IMR-90 (cell line): ENCODE data around the gene RANBP9. TPM values are rescaled to one million over a fixed set of nuclear protein-coding genes. Genes with fewer than 3 reads are reported as not detected.

Experiments used
- ATAC-seq: fragments of 200-7000 bp; cut with Tn5 transposase; 2 replicates; pipeline ENCODE4 v1.9.1; 2020; ENCODE audit warnings: low read depth, mild to moderate bottlenecking, moderate library complexity
- BruUV-seq: library from RNA; stranded (reverse); fragments of 400-500 nt; replicated peaks from 2 replicates; lab custom pipeline; 2021; lab: Mats Ljungman, UMichigan
- CTCF ChIA-PET: fragments of 300-600 bp; formaldehyde crosslinking; extraction: SDS; loops from one replicate; lab custom pipeline; 2021; ENCODE audit warnings: antibody characterized with exemption; lab: Yijun Ruan, JAX
- POLR2A ChIA-PET: fragments of 300-600 bp; sonication (Branson Sonifier 250); formaldehyde crosslinking; loops from one replicate; lab custom pipeline; 2022; ENCODE audit warnings: antibody characterized with exemption; ENCODE audit not compliant: unreplicated experiment; lab: Charles Lee
- DNase-seq: peaks from one replicate; pipeline ENCODE4 v3.0.0; 2013
- H2AFZ ChIP-seq: replicated peaks from 2 replicates; pipeline ENCODE3; 2013; ENCODE audit warnings: low read length, mild to moderate bottlenecking; ENCODE audit not compliant: poor library complexity
- H2AK5ac ChIP-seq: 2 replicates; pipeline ENCODE4 v1.6.1; 2013; ENCODE audit warnings: low read depth, low read length, inconsistent platforms
- H2AK9ac ChIP-seq: replicated peaks from 2 replicates; pipeline ENCODE3; 2013; ENCODE audit warnings: mild to moderate bottlenecking, low read depth, low read length, moderate library complexity; ENCODE audit not compliant: poor library complexity
- H2BK120ac ChIP-seq: 2 replicates; pipeline ENCODE4 v1.6.1; 2013; ENCODE audit warnings: low read depth, low read length, inconsistent platforms
- H2BK15ac ChIP-seq: 3 replicates; pipeline ENCODE4 v1.6.1; 2013; ENCODE audit warnings: low read depth, low read length, inconsistent platforms
- H2BK20ac ChIP-seq: 2 replicates; pipeline ENCODE4 v1.6.1; 2013; ENCODE audit warnings: low read depth, mild to moderate bottlenecking, inconsistent platforms, low read length, moderate library complexity
- H2BK5ac ChIP-seq: 2 replicates; pipeline ENCODE4 v1.6.1; 2013; ENCODE audit warnings: mild to moderate bottlenecking, low read depth, low read length, inconsistent platforms; ENCODE audit not compliant: poor library complexity, severe bottlenecking
- H3K14ac ChIP-seq: replicated peaks from 2 replicates; pipeline ENCODE4 v1.6.1; 2013; ENCODE audit warnings: low read depth, low read length, inconsistent platforms
- H3K18ac ChIP-seq: 2 replicates; pipeline ENCODE4 v1.6.1; 2013; ENCODE audit warnings: low read depth, low read length, control low read depth
- H3K23ac ChIP-seq: 2 replicates; pipeline ENCODE4 v1.6.1; 2013; ENCODE audit warnings: low read depth, low read length, inconsistent platforms
- H3K27ac ChIP-seq: 2 replicates; pipeline ENCODE4 v1.5.1; 2013; ENCODE audit warnings: mild to moderate bottlenecking, control low read depth, low read length; ENCODE audit not compliant: insufficient read depth
- H3K27me3 ChIP-seq: 2 replicates; pipeline ENCODE4 v1.6.1; 2013; ENCODE audit warnings: low read length; ENCODE audit not compliant: control insufficient read depth, insufficient read depth
- H3K36me3 ChIP-seq: 2 replicates; pipeline ENCODE4 v1.6.1; 2013; ENCODE audit warnings: low read length, mixed read lengths; ENCODE audit not compliant: control insufficient read depth, insufficient read depth
- H3K4ac ChIP-seq: 2 replicates; pipeline ENCODE4 v1.6.1; 2013; ENCODE audit warnings: low read depth, low read length, inconsistent platforms
- H3K4me1 ChIP-seq: 2 replicates; pipeline ENCODE4 v1.6.1; 2013; ENCODE audit warnings: low read length, mixed read lengths; ENCODE audit not compliant: control insufficient read depth, insufficient read depth
- H3K4me2 ChIP-seq: 2 replicates; pipeline ENCODE4 v1.6.1; 2013; ENCODE audit warnings: low read depth, mild to moderate bottlenecking, control low read depth, low read length, moderate library complexity
- H3K4me3 ChIP-seq: 2 replicates; pipeline ENCODE4 v1.5.1; 2013; ENCODE audit warnings: low read depth, mild to moderate bottlenecking, control low read depth, low read length, moderate library complexity; ENCODE audit not compliant: insufficient read depth
- H3K56ac ChIP-seq: 2 replicates; pipeline ENCODE4 v1.6.1; 2013; ENCODE audit warnings: low read length, inconsistent platforms; ENCODE audit not compliant: insufficient read depth; ENCODE audit errors: extremely low read depth
- H3K79me1 ChIP-seq, 2 experiments: 2 replicates each; pipeline ENCODE4 v1.6.1; 2013; ENCODE audit warnings: low read length in 2 of 2, inconsistent platforms in 1 of 2, low read depth in 1 of 2
- H3K9ac ChIP-seq: 2 replicates; pipeline ENCODE4 v1.6.1; 2013; ENCODE audit warnings: low read depth, low read length, control low read depth
- H3K9me1 ChIP-seq: 2 replicates; pipeline ENCODE4 v1.6.1; 2013; ENCODE audit warnings: low read length, inconsistent platforms; ENCODE audit not compliant: insufficient read depth
- H3K9me3 ChIP-seq: 2 replicates; pipeline ENCODE4 v1.6.1; 2013; ENCODE audit warnings: low read length; ENCODE audit not compliant: control insufficient read depth, insufficient read depth
- H4K20me1 ChIP-seq: 2 replicates; pipeline ENCODE4 v1.6.1; 2013; ENCODE audit warnings: low read length, inconsistent platforms; ENCODE audit not compliant: insufficient read depth
- H4K5ac ChIP-seq: 2 replicates; pipeline ENCODE4 v1.6.1; 2013; ENCODE audit warnings: mild to moderate bottlenecking, low read depth, low read length, control low read depth
- H4K8ac ChIP-seq, 2 experiments: 2 replicates each; pipeline ENCODE4 v1.6.1; 2013; ENCODE audit warnings: low read depth in 2 of 2, low read length in 2 of 2, control low read depth in 1 of 2, inconsistent platforms in 1 of 2
- H4K91ac ChIP-seq: 2 replicates; pipeline ENCODE4 v1.6.1; 2013; ENCODE audit warnings: low read depth, low read length, inconsistent platforms; ENCODE audit not compliant: insufficient read depth
- CTCF ChIP-seq: conservative IDR thresholded peaks from 2 replicates; pipeline ENCODE4 v1.5.1; 2012; ENCODE audit warnings: mild to moderate bottlenecking, low read depth, low read length, improper control_type of control experiment
- MAZ ChIP-seq: IDR thresholded peaks from 2 replicates; pipeline ENCODE4 v1.6.1; 2012; ENCODE audit warnings: low read depth, mild to moderate bottlenecking, low read length, improper control_type of control experiment, moderate library complexity, borderline replicate concordance
- WGBS, 2 experiments: methylation state at CpG; one replicate each; pipeline versions ENCODE4 v1.1.5 to v1.1.7; 2013; ENCODE audit warnings: missing lambda C conversion rate in 2 of 2; ENCODE audit not compliant: insufficient read length in 1 of 2; ENCODE audit errors: extremely low coverage in 2 of 2; 5-methylcytosine and 5-hydroxymethylcytosine counted together
- dilution Hi-C: fragments of 300-500 bp; cut with HindIII; formaldehyde crosslinking; loops from one replicate; pipeline ENCODE4 v1.14.3; 2018; ENCODE audit warnings: low sequenced_read_pairs; ENCODE audit not compliant: unreplicated experiment
- in situ Hi-C: fragments of 300-500 bp; cut with MboI; formaldehyde crosslinking; loops from 3 replicates; pipeline ENCODE4 v1.14.3; 2019; ENCODE audit warnings: low sequenced_read_pairs, inconsistent platforms, mixed read lengths
- intact Hi-C: fragments of 100-400 bp; cut with micrococcal nuclease; formaldehyde crosslinking; loops from 2 replicates; pipeline ENCODE4 v1.10.0; 2022
- polyA plus RNA-seq, 3 experiments: library from polyadenylated mRNA; depleted of rRNA; stranded (reverse); fragments of >200 nt; gene quantifications; 2 replicates each; pipeline ENCODE4 v1.2.3, GENCODE V29; 2012; ENCODE audit warnings: low replicate concordance in 1 of 3
- total RNA-seq: library from RNA; depleted of rRNA; stranded (reverse); fragments of >200 nt; gene quantifications from 2 replicates; pipeline ENCODE4 v1.2.3, GENCODE V29; 2012

RANBP9 gene
- total and polyA plus RNA-seq, 2 of the 4 experiments (the other 2 are of a cell fraction): 17.7 to 27.8 TPM

DNA sequence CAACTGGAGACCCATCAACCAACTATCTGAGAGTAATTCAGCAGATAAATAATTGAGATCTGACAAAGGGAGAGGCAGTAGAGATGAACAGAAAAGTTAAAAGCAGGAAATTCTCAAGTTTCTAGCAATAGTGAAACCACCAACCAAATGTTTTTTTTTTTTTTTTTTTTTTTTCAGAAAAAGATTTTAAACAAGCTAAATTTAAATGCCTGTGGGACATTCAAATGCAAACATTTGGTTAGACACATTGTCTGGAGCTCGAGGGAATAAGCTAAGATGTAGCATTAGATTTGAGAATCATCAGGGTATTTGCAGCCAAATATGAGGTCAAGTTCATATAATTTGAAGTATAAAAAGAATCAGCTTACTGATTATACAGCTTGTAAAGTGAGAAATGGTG, 16.4 kb downstream of the RANBP9 start:
- Histone ChIP-seq H3K79me1 (peaks cover 8 to 57% of the 10 kb centered on the region in 2 experiments), H2BK5ac (peak overlapping the region; percentile 85), H3K27me3 (no peaks in the 10 kb centered on the region), H3K14ac (peak overlapping the region; percentile 30; the same call in 1 of the 2 replicates), H2BK20ac (no peak overlapping the region), H3K4me2 (peak overlapping the region; percentile 72; the same call in 1 of the 2 replicates), H3K18ac (peak overlapping the region; percentile 89; the same call in 1 of the 2 replicates), H3K4me3 (no peak overlapping the region), H3K36me3 (peaks cover 6% of the 10 kb centered on the region), H4K91ac (no peak overlapping the region), H2AK5ac (no peak overlapping the region), H2BK120ac (peak overlapping the region; percentile 62; the same call in 1 of the 2 replicates), H3K4me1 (peaks cover 12% of the 10 kb centered on the region), H4K8ac (peak overlapping the region in 1 of 2 experiments; percentile 42; a peak in 1 of 4 replicates), H3K23ac (peak overlapping the region; percentile 36; the same call in 1 of the 2 replicates), H2AK9ac (no peak overlapping the region), H3K56ac (peak overlapping the region; percentile 57; the same call in 1 of the 2 replicates), H2BK15ac (0 out of 3 replicates have a peak overlapping the region, but pooled peaks have one; percentile 81), H3K9ac (peak overlapping the region; percentile 16; the same call in 1 of the 2 replicates), H4K20me1 (peaks cover 3% of the 10 kb centered on the region; the same call in 1 of the 2 replicates), H2AFZ (no peak overlapping the region), H4K5ac (no peak overlapping the region; the same call in 1 of the 2 replicates), H3K27ac (no peak overlapping the region), H3K9me3 (no peaks in the 10 kb centered on the region), H3K9me1 (0 out of 2 replicates have a peak, but pooled peaks cover 2% of the 10 kb centered on the region), H3K4ac (peak overlapping the region; percentile 5; the same call in 1 of the 2 replicates)
- ChIA-PET CTCF (interaction anchor here (0.6 to 1.6 kb wide), 7 partner anchors 14 to 1922 kb away, joined by 3 to 11 read pairs (median 4); partner anchors contain the start of genes NOL7 and RANBP9), POLR2A (interaction anchor here (0.6 to 0.7 kb wide), 4 partner anchors 31 to 1098 kb away, joined by 3 to 8 read pairs (median 8); no protein-coding TSS in a partner anchor)
- DNase-seq (peak; percentile 65), ATAC-seq (peak; percentile 64)
- in situ Hi-C loops: no loop called here
- 0% methylated on average over 1 of the region's 1 CpG; no CpG with 5 or more reads in 1 of the 2 experiments for WGBS, 2 experiments
- dilution Hi-C loops: no loop called here
- TF ChIP-seq MAZ: no peak
- no peak for TF ChIP-seq CTCF
- intact Hi-C loops: loop anchor here (2.0 to 5.0 kb wide), 2 partner anchors 14 to 33 kb away; no protein-coding TSS in a partner anchor
- no TSS peak for BruUV-seq
